Islet precursor cell (in vitro differentiated cells): ENCODE results near the gene TLK2.
A peak's percentile ranks its signal among the peaks of the same experiment; 100 is the strongest.

ENCODE experiments used
- DNase-seq: peaks from one replicate; pipeline ENCODE4 v3.0.0-alpha.2; 2018

TLK2 gene

GRCh38 chr17:62630365-62631085, 151.9 kb downstream of the TLK2 start:
- peak; percentile 53 for DNase-seq

- DNase-seq: peak; percentile 49
Observed at GRCh38 chr17:62631086-62631935, 152.7 kb downstream of the TLK2 start.

- DNase-seq: peak; percentile 51
Observed at GRCh38 chr17:62631936-62632924, 153.6 kb downstream of the TLK2 start.

- peak; percentile 77 for DNase-seq
Observed at GRCh38 chr17:62637809-62638208, 159.2 kb downstream of the TLK2 start.

- DNase-seq: no peak
Observed at GRCh38 chr17:62641153-62641552, 162.5 kb downstream of the TLK2 start.

- no peak for DNase-seq
Observed at GRCh38 chr17:62641951-62642350, 163.3 kb downstream of the TLK2 start.

GRCh38 chr17:62643496-62643895, 164.9 kb downstream of the TLK2 start:
- DNase-seq: no peak

GRCh38 chr17:62644487-62645173, 166.0 kb downstream of the TLK2 start:
- peak; percentile 79 for DNase-seq

GRCh38 chr17:62648251-62648955, 169.8 kb downstream of the TLK2 start:
- peak; percentile 44 for DNase-seq

GRCh38 chr17:62648956-62649294, 170.3 kb downstream of the TLK2 start:
- peak; percentile 53 for DNase-seq

- no peak for DNase-seq
Observed at GRCh38 chr17:62649570-62649969, 170.9 kb downstream of the TLK2 start.

GRCh38 chr17:62650587-62650986, 172.0 kb downstream of the TLK2 start:
- DNase-seq: no peak

GRCh38 chr17:62652251-62653001, 173.8 kb downstream of the TLK2 start:
- DNase-seq: peak; percentile 93

GRCh38 chr17:62653002-62653825, 174.6 kb downstream of the TLK2 start:
- peak; percentile 96 for DNase-seq

GRCh38 chr17:62653826-62654761, 175.5 kb downstream of the TLK2 start:
- DNase-seq: peak; percentile 93

GRCh38 chr17:62655656-62656055, 177.0 kb downstream of the TLK2 start:
- DNase-seq: no peak

GRCh38 chr17:62656446-62656845, 177.8 kb downstream of the TLK2 start:
- no peak for DNase-seq

- no peak for DNase-seq
Observed at GRCh38 chr17:62657145-62657665, 178.6 kb downstream of the TLK2 start.

- DNase-seq: no peak
Observed at GRCh38 chr17:62657690-62658089, 179.1 kb downstream of the TLK2 start.
